Measurements from ENCODE around the gene ARCN1. TPM values are rescaled to one million over a fixed set of nuclear protein-coding genes. Genes with fewer than 3 reads are reported as not detected.
A peak's percentile ranks its signal among the peaks of the same experiment; 100 is the strongest.

Gene ARCN1
- total and polyA plus RNA-seq, 9 of the 15 experiments (the other 6 are each of a cell fraction or from before 2014, with no cell fraction given) = 30.0 to 224 (median 76.4) TPM

GRCh38 chr11:118607401-118608359 is 35.5 kb downstream of the ARCN1 start, which contains the start of gene PHLDB1 (continued):
- TF ChIP-seq ZBTB11 (CRISPR knock-in tag; IDR thresholded peaks at IDR 0.05) (no peak), FOXM1 (IDR thresholded peaks at IDR 0.05; ENCODE audit: low read depth) (no peak), FOXM1 (CRISPR knock-in tag; IDR thresholded peaks at IDR 0.05; ENCODE audit: low read depth) (no peak), WHSC1 (IDR thresholded peaks at IDR 0.05; ENCODE audit: low read length) (no peak), SP2 (IDR thresholded peaks at IDR 0.05; ENCODE audit: extremely low read depth, low read depth, low read length, poor library complexity, severe bottlenecking) (no peak), ZNF785 (CRISPR knock-in tag; IDR thresholded peaks at IDR 0.05) (no peak), PRMT5 (CRISPR knock-in tag; IDR thresholded peaks at IDR 0.05) (no peak), SMC3 (conservative IDR thresholded peaks at IDR 0.05; ENCODE audit: insufficient read depth, low read depth, low read length) (peak; percentile 32; the same call in 1 of the 2 replicates), CCNT2 (IDR thresholded peaks at IDR 0.05; ENCODE audit: borderline replicate concordance, extremely low read depth, insufficient read length, low read depth, low read length) (peak; percentile 52), NCOA6 (IDR thresholded peaks at IDR 0.05) (no peak), HINFP (tag; conservative IDR thresholded peaks at IDR 0.05; ENCODE audit: low read depth) (no peak), TCF7 (IDR thresholded peaks at IDR 0.05; ENCODE audit: borderline replicate concordance) (no peak), EP400 (IDR thresholded peaks at IDR 0.05) (no peak), CBX2 (IDR thresholded peaks at IDR 0.05; ENCODE audit: insufficient read depth, low read length, poor library complexity, severe bottlenecking) (no peak), NFE2L1 (tag; IDR thresholded peaks at IDR 0.05; ENCODE audit: borderline replicate concordance, low read depth) (no peak)
- TF ChIP-seq, protein P1, sequence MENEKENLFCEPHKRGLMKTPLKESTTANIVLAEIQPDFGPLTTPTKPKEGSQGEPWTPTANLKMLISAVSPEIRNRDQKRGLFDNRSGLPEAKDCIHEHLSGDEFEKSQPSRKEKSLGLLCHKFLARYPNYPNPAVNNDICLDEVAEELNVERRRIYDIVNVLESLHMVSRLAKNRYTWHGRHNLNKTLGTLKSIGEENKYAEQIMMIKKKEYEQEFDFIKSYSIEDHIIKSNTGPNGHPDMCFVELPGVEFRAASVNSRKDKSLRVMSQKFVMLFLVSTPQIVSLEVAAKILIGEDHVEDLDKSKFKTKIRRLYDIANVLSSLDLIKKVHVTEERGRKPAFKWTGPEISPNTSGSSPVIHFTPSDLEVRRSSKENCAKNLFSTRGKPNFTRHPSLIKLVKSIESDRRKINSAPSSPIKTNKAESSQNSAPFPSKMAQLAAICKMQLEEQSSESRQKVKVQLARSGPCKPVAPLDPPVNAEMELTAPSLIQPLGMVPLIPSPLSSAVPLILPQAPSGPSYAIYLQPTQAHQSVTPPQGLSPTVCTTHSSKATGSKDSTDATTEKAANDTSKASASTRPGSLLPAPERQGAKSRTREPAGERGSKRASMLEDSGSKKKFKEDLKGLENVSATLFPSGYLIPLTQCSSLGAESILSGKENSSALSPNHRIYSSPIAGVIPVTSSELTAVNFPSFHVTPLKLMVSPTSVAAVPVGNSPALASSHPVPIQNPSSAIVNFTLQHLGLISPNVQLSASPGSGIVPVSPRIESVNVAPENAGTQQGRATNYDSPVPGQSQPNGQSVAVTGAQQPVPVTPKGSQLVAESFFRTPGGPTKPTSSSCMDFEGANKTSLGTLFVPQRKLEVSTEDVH (IDR thresholded peaks at IDR 0.05; ENCODE audit: low read depth, partially characterized antibody) = no peak
- TF ChIP-seq, protein P2, sequence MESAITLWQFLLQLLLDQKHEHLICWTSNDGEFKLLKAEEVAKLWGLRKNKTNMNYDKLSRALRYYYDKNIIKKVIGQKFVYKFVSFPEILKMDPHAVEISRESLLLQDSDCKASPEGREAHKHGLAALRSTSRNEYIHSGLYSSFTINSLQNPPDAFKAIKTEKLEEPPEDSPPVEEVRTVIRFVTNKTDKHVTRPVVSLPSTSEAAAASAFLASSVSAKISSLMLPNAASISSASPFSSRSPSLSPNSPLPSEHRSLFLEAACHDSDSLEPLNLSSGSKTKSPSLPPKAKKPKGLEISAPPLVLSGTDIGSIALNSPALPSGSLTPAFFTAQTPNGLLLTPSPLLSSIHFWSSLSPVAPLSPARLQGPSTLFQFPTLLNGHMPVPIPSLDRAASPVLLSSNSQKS (CRISPR knock-in tag; IDR thresholded peaks at IDR 0.05) = no peak

All from K562 (cell line).